NK-92 (cell line): ENCODE data around the gene NAGLU.

ENCODE experiments used
- DNase-seq: peaks from one replicate; lab custom pipeline; 2025; ENCODE audit not compliant: unreplicated experiment; lab: John Stamatoyannopoulos, UW

The NAGLU gene

DNA sequence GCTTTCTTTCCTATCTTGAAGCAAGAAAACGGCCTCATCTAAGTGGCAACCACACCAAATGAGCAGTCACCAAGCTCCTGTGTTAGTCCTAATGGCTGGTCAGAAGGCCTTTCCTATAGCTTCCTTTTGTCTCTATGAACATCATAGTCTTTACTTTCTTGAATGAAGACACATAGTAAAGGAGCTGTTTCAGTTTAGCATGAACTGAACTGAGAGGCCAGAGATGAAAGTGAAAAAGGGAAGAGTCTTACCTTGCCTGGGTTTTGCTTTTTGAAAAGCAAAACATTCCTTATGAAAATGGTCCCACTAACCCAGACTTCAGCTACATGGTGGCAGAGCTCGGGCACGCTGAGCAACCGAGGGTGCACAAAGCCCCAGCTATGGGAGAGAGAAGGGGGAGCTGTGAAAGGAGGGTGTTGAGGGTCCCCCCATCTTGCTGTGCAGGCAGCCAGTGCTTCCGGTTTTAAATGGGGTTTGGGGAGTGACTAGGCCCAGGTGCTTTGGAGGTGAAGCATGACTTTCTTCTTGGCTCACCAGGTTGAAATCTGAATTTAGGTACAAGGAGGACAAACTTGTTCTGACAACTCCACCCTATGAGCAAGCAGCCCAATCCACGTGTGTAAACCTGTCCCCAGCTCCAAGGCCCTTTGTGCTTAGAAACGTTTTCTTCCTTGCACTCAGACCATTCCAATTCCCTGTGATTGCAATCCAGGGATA is 50.6 kb downstream of the NAGLU start:
- no peak for DNase-seq

GRCh38 chr17:42590886-42591285 is 54.8 kb downstream of the NAGLU start:
- no peak for DNase-seq

- no peak for DNase-seq
These were observed 55.4 kb downstream of the NAGLU start for GRCh38 chr17:42591411-42591810.
